Choroid plexus epithelial cell (primary cell): ENCODE data around the gene RBMS2.
A peak's percentile ranks its signal among the peaks of the same experiment; 100 is the strongest.

Source experiments
- DNase-seq: peaks from one replicate; pipeline ENCODE4 v3.0.0-alpha.2; 2010; ENCODE audit warnings: low read depth
- H3K4me3 ChIP-seq: 2 replicates; pipeline ENCODE4 v1.5.1; 2011; ENCODE audit warnings: low read depth, mild to moderate bottlenecking, control low read depth, low read length, moderate library complexity
- CTCF ChIP-seq: conservative IDR thresholded peaks from 2 replicates; pipeline ENCODE4 v1.5.1; 2011; ENCODE audit warnings: low read depth, mild to moderate bottlenecking, control low read depth, inconsistent platforms, low read length, moderate library complexity

The RBMS2 gene, protein sequence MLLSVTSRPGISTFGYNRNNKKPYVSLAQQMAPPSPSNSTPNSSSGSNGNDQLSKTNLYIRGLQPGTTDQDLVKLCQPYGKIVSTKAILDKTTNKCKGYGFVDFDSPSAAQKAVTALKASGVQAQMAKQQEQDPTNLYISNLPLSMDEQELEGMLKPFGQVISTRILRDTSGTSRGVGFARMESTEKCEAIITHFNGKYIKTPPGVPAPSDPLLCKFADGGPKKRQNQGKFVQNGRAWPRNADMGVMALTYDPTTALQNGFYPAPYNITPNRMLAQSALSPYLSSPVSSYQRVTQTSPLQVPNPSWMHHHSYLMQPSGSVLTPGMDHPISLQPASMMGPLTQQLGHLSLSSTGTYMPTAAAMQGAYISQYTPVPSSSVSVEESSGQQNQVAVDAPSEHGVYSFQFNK

GRCh38 chr12:56521590-56522371, at the start of gene RBMS2:
Gene RBMS2, plus strand, starts transcription at chr12:56521820. Its CDS starts 204 bp downstream, at chr12:56522024.
- peak; percentile 97 for DNase-seq
- H3K4me3 ChIP-seq = peak within 1 kb of the TSS; percentile 71
- no peak for TF ChIP-seq CTCF

- TF ChIP-seq CTCF = no peak
- H3K4me3 ChIP-seq = no peak overlapping the region
- no peak for DNase-seq
These were observed 47.2 kb upstream of the RBMS2 start for GRCh38 chr12:56474389-56474788.

DNA sequence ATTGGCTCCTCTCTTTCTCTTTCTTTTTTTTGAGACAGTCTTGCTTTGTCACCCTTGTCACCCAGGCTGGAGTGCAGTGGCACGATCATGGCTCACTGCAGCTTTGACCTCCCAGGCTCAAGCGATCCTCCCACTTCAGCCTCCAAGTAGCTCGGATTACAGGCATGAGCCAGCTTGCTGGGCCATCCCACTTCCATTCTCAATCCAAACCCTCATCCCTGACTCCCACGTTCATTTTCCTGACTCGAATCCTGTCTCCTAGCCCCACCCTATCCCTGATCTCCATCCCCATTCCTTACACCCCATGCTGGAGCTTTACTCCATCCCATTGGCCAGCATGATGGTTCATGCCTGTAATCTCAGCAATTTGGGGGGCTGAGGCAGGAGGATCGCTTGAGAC, 45.5 kb upstream of the RBMS2 start:
- TF ChIP-seq CTCF = no peak
- no peak for DNase-seq
- no peak overlapping the region for H3K4me3 ChIP-seq

DNA sequence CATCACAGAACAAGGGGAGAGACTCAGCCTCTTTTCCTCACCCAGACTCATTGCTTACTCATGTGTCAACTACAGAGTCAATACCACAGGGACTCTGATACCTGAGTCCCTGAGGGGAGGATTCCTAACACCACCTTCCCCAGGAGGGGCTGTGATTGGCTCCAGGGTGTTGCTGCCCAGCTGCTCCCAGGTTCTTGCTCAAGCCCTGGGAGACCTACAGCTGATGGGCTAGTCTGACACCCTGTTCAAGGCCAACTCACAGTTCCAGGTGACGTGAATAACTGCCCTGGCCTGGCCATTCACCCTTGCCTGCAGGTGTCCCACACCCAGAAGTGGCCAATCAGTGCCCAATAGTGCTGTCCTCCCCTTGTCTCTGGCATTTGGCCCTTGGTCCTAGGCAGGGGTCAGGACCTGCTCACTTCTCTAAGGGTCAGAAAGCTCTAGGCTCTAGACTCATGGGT, 44.6 kb upstream of the RBMS2 start:
- TF ChIP-seq CTCF = no peak
- H3K4me3 ChIP-seq = no peak overlapping the region
- no peak for DNase-seq

- no peak for DNase-seq
- TF ChIP-seq CTCF = no peak
- no peak overlapping the region for H3K4me3 ChIP-seq
These were observed 43.9 kb upstream of the RBMS2 start for GRCh38 chr12:56477521-56478225.

- no peak for TF ChIP-seq CTCF
- H3K4me3 ChIP-seq = no peak overlapping the region
- no peak for DNase-seq
These were observed 42.0 kb upstream of the RBMS2 start for GRCh38 chr12:56479625-56480024.
